ENCODE results near the gene MTA1. TPM values are rescaled to one million over a fixed set of nuclear protein-coding genes. Genes with fewer than 3 reads are reported as not detected.

The MTA1 gene
- total RNA-seq, 1 experiment from 2014 or later = 15.3 TPM

DNA sequence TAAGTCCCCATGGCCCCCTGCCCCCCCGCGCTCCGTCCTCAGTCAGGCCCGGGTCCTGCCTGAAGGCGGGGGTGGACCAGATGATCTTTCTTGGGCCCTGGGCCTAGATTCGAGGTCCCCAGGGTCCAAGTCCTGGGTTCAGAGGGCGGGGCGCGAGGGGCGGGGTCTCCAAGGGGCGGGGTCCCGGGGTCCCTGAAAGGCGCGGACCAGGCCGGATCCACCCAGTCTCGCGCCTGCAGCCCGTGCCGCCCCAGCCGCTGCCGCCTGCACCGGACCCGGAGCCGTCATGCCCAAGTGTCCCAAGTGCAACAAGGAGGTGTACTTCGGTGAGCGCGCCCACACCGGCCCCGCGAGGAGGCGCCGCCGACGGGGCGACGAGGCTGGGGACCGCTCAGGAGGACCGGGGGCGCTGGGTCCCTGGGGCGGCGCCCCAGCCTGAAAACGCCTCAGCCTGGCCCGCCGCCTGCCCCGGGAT lies 67.4 kb downstream of the MTA1 start:
- DNase-seq (ENCODE audit: low read depth) = no peak

DNA sequence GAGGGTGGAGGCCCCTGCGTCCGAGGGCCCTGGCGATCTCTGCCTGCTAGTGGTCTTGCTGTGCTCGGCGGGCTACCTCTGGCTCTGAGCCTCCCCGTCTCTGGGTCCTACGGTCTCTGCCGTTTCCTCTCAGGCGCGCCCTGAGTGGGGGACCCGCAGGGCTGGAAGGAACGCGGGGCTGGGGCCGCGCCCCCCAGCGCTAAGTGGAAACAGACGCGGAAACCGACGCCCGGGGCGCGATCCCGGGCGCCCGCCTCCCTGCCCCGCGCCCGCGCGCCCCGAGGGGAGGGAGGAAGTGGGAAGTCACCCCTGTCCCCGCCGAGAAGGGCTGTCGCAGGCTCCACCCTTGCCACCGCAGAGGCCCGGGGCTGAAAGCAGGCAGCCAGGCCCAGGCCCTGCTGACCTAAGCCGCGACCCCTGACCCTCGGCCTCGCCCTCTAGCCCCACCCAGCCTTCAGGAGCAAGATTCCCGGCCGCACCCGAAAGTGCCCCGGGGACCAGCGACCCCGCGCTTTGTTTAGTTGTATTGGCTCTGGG lies 67.9 kb downstream of the MTA1 start:
- DNase-seq (ENCODE audit: low read depth) = no peak

DNA sequence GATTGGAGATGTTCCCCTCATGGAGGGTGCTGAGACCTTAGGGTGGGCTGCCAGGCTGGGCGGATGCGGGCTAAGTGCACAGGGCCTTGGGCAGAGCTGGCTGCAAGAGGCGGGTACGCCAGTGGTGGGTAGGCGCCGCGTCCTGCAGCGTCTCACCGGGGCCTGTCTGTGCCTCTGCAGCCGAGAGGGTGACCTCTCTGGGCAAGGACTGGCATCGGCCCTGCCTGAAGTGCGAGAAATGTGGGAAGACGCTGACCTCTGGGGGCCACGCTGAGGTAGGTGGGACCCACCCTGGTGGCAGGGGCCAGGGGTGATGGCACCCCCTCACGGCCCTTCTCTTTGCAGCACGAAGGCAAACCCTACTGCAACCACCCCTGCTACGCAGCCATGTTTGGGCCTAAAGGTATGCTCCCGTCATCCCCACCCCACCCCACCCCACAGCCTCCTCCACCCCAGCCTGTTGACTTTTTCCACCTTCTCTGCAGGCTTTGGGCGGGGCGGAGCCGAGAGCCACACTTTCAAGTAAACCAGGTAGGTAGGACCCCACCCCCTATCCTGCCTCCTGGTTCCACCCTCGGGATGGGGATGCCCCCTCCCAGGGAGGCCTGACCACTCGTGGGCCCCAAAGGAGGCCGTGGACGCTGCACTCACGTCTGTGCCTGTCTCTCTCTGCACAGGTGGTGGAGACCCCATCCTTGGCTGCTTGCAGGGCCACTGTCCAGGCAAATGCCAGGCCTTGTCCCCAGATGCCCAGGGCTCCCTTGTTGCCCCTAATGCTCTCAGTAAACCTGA lies 68.6 kb downstream of the MTA1 start:
- DNase-seq (ENCODE audit: low read depth) = no peak

DNA sequence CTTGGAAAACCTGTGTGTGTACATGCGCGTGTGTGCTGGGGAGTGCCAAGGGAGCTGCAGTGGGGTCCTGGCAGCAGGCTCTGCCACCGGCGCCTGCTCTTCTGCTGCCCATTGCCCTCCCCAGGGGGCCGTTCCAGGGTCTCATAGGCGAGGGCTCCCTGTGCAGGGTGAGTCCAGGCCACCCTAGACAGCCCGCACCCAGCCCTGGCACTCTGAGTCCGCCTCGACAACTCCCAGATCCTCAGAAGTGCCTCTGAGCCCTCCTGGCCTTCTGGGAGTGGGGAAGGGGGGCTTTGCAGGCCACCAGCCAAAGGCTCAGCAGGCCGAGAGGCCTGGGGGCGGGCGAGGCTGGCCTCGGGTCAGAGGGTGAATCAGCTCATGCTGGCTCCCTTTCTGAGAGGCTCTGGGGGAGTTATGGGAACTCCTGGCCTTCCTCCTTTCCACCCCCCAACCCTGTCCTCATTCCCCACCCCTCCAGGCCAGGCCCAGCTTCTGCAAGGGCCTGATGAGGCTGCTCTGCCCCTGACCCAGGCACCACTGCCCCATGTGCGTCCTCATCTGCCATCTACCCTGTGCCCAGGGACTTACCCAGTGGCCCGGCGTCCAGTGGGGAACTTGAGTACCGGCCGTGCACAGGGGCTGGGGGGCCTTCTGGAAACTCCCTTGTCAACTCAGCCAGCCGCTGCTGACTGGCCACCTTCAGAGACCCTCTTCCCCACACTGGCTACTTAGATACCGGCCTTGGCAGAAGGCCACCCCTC lies 69.3 kb downstream of the MTA1 start:
- DNase-seq (ENCODE audit: low read depth) = no peak

DNA sequence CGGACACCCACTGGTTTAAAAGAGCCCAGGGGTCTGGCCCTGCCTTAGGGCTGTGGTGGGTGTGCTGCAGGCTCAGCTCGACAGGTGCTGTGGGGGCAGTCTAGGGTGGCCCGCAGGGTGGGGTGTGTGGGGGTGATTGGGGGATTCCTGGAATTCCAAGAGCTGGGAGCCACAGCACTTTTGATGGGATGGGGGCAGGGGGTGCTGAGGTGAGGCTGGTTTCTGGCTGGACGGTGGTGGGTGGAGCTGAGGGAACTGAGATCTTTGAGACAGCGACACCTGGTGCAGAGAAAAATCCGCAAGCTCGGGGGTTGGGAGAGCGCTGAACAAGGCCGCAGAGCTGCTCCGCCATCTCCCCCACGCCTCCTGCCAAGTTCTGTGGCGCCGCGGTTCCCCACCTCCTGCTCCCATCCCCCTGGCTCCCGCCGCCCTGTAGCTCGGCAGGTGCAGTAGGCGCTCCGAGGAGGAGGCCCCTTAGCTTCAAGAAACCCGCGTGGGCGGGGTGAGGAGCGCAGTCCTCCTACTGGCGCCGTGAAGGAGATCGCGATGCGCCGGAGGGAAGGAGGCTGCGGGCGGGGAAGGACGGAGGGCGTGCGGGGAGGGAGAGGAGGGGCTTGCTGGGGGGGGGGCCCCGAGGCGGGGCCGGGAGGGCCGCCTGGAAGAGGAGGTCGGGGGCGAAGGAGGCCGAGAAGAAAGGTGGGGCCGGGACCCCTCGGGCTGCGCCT lies 70.1 kb downstream of the MTA1 start:
- peak; percentile 76 for DNase-seq (ENCODE audit: low read depth)

GRCh38 chr14:105490267-105490571 lies 70.6 kb downstream of the MTA1 start:
- peak; percentile 16 for DNase-seq (ENCODE audit: low read depth)

- DNase-seq (ENCODE audit: low read depth) = peak; percentile 100
Measured at GRCh38 chr14:105490572-105491365, 71.1 kb downstream of the MTA1 start, which contains the start of gene TEDC1. Gene TEDC1, plus strand, starts transcription at chr14:105491246. Its CDS starts 130 bp downstream, at chr14:105491376.

- peak; percentile 55 for DNase-seq (ENCODE audit: low read depth)
Measured at GRCh38 chr14:105491366-105491973, 71.8 kb downstream of the MTA1 start.

GRCh38 chr14:105492031-105492970 lies 72.7 kb downstream of the MTA1 start:
- DNase-seq (ENCODE audit: low read depth) = no peak

GRCh38 chr14:105492971-105493871 lies 73.6 kb downstream of the MTA1 start:
- DNase-seq (ENCODE audit: low read depth) = no peak

DNA sequence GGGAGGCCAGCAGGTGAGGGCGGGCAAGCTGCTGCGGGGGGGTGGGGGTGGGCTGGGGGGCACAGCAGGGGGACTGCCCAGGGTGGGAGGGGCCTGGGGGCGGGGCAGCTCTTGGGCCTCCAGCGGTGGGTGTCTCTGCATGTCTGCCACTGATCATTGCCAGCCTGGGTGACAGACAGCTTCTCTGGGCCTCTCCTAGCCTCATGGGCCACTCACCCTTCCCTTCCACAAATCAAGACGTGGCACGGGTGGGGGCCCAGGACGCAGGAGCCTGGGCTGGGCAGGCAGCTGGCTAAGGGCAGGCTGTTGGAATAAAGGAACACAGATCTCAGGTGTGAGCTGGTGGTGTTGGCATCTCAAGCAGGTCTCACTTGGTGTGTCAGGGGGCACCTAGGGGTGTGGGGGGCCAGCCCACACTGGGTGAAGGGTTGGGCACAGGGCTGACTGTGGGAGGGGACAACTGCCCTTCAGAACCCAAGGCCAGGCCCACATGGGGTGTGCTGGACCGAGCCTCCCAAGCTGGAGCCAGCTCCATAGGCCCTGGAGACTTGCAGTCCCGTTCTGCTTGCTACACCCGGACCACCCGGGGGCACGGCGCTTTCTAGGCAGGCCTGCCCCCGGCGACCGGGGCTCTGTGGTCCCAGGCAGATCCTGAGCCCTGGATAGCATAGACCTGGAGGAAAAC lies 74.4 kb downstream of the MTA1 start:
- DNase-seq (ENCODE audit: low read depth) = no peak

DNA sequence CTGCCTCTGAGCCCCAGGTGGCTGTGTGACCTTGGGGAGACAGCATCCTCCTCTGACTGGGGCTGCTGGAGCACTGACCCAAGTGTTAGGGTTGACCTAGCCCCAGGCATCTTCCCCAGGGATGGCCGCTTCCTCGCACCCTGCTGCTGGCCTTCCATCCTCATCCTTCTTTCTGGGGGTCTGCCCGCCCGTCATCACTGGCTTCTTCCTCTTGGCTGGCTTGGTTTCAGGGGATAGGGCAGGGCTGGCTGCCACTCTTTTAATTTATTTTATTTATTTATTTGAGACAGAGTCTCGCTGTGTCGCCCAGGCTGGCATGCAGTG lies 74.9 kb downstream of the MTA1 start:
- DNase-seq (ENCODE audit: low read depth) = no peak

- no peak for DNase-seq (ENCODE audit: low read depth)
Measured at GRCh38 chr14:105495101-105495989, 75.7 kb downstream of the MTA1 start.

GRCh38 chr14:105495990-105496830 lies 76.6 kb downstream of the MTA1 start:
- no peak for DNase-seq (ENCODE audit: low read depth)

- no peak for DNase-seq (ENCODE audit: low read depth)
Measured at GRCh38 chr14:105496831-105497591, 77.4 kb downstream of the MTA1 start.

All from RPMI7951 (cell line).